Mesenchymal stem cell (in vitro differentiated cells and primary cell): ENCODE data around the gene OSBPL9.

Source experiments
- DNase-seq: peaks from one replicate; pipeline ENCODE4 v3.0.0-alpha.2; 2013
- H2AFZ ChIP-seq: one replicate; pipeline ENCODE4 v1.6.1; 2013; ENCODE audit warnings: low read depth, mild to moderate bottlenecking, control low read depth, inconsistent platforms, low read length, moderate library complexity
- H2AK5ac ChIP-seq: 2 replicates; pipeline ENCODE4 v1.6.1; 2013; ENCODE audit warnings: low read length, moderate library complexity, mild to moderate bottlenecking, inconsistent platforms; ENCODE audit not compliant: severe bottlenecking
- H2BK120ac ChIP-seq: one replicate; pipeline ENCODE4 v1.6.1; 2013; ENCODE audit warnings: low read depth, mild to moderate bottlenecking, inconsistent platforms, low read length, moderate library complexity
- H2BK12ac ChIP-seq, 2 experiments: one replicate each; pipeline ENCODE4 v1.6.1; 2013; ENCODE audit warnings: inconsistent platforms in 2 of 2, low read length in 2 of 2, mild to moderate bottlenecking in 2 of 2, moderate library complexity in 2 of 2, control low read depth in 1 of 2
- H2BK15ac ChIP-seq: one replicate; pipeline ENCODE4 v1.6.1; 2013; ENCODE audit warnings: mild to moderate bottlenecking, low read depth, inconsistent platforms; ENCODE audit not compliant: poor library complexity, severe bottlenecking
- H2BK5ac ChIP-seq: 2 replicates; pipeline ENCODE4 v1.6.1; 2013; ENCODE audit warnings: low read depth, mild to moderate bottlenecking, low read length, control low read depth, inconsistent platforms; ENCODE audit not compliant: poor library complexity, severe bottlenecking
- H3K14ac ChIP-seq, 2 experiments: one replicate each; pipeline ENCODE4 v1.6.1; 2013; ENCODE audit warnings: inconsistent platforms in 2 of 2, low read length in 2 of 2, control low read depth in 1 of 2, mild to moderate bottlenecking in 1 of 2, moderate library complexity in 1 of 2
- H3K18ac ChIP-seq, 2 experiments: one replicate each; pipeline ENCODE4 v1.6.1; 2013; ENCODE audit warnings: inconsistent platforms in 2 of 2, low read length in 2 of 2, control low read depth in 1 of 2, low read depth in 1 of 2, mild to moderate bottlenecking in 1 of 2
- H3K23ac ChIP-seq, 2 experiments: one replicate each; pipeline ENCODE4 v1.6.1; 2013; ENCODE audit warnings: inconsistent platforms in 2 of 2, low read length in 2 of 2, mild to moderate bottlenecking in 2 of 2, moderate library complexity in 2 of 2, control low read depth in 1 of 2
- H3K27ac ChIP-seq: 2 replicates; pipeline ENCODE4 v1.5.1; 2013; ENCODE audit warnings: mild to moderate bottlenecking, moderate library complexity, low read length, control low read depth, inconsistent platforms; ENCODE audit not compliant: poor library complexity, severe bottlenecking
- H3K27me3 ChIP-seq, 2 experiments: 2 replicates each; pipeline versions ENCODE4 v1.6.1 to v1.7.0; 2013; ENCODE audit warnings: low read length in 2 of 2, mild to moderate bottlenecking in 2 of 2, moderate library complexity in 2 of 2, control low read depth in 1 of 2, inconsistent platforms in 1 of 2; ENCODE audit not compliant: control insufficient read depth in 1 of 2, insufficient read depth in 1 of 2
- H3K36me3 ChIP-seq, 2 experiments: 2 replicates each; pipeline versions ENCODE4 v1.6.1 to v1.7.0; 2013; ENCODE audit warnings: low read length in 2 of 2, control low read depth in 1 of 2, inconsistent platforms in 1 of 2, low read depth in 1 of 2, mild to moderate bottlenecking in 1 of 2; ENCODE audit not compliant: insufficient read depth in 2 of 2, control insufficient read depth in 1 of 2
- H3K4ac ChIP-seq, 2 experiments: one replicate each; pipeline ENCODE4 v1.6.1; 2013; ENCODE audit warnings: inconsistent platforms in 2 of 2, low read length in 2 of 2, mild to moderate bottlenecking in 2 of 2, moderate library complexity in 2 of 2, control low read depth in 1 of 2, low read depth in 1 of 2
- H3K4me1 ChIP-seq: 2 replicates; pipeline ENCODE4 v1.6.1; 2013; ENCODE audit warnings: low read depth, low read length, control low read depth; ENCODE audit not compliant: control insufficient read depth, insufficient read depth
- H3K4me2 ChIP-seq: 2 replicates; pipeline ENCODE4 v1.6.1; 2013; ENCODE audit warnings: low read length, mild to moderate bottlenecking, inconsistent platforms; ENCODE audit not compliant: poor library complexity, severe bottlenecking
- H3K4me3 ChIP-seq, 2 experiments: 2 replicates each; pipeline versions ENCODE4 v1.5.1 to v1.7.0; 2013; ENCODE audit warnings: low read length in 2 of 2, mild to moderate bottlenecking in 2 of 2, control low read depth in 1 of 2, low read depth in 1 of 2; ENCODE audit not compliant: insufficient read depth in 1 of 2
- H3K79me1 ChIP-seq: replicated peaks from 2 replicates; pipeline ENCODE4 v1.6.1; 2013; ENCODE audit warnings: mild to moderate bottlenecking, control low read depth, low read length, inconsistent platforms; ENCODE audit not compliant: poor library complexity, severe bottlenecking
- H3K9ac ChIP-seq: 2 replicates; pipeline ENCODE4 v1.7.0; 2013; ENCODE audit warnings: mild to moderate bottlenecking, low read length, moderate library complexity
- H3K9me3 ChIP-seq: 2 replicates; pipeline ENCODE4 v1.7.0; 2013; ENCODE audit warnings: mild to moderate bottlenecking, low read length; ENCODE audit not compliant: control insufficient read depth
- H4K8ac ChIP-seq: one replicate; pipeline ENCODE4 v1.6.1; 2013; ENCODE audit warnings: inconsistent platforms, mild to moderate bottlenecking, low read length, moderate library complexity
- H4K91ac ChIP-seq: one replicate; pipeline ENCODE4 v1.6.1; 2013; ENCODE audit warnings: mild to moderate bottlenecking, low read length, inconsistent platforms
- WGBS: methylation state at CpG from one replicate; pipeline ENCODE4 v1.1.7; 2013; ENCODE audit warnings: mixed read lengths; 5-methylcytosine and 5-hydroxymethylcytosine counted together

The OSBPL9 gene

GRCh38 chr1:51664421-51665240 lies 47.7 kb downstream of the OSBPL9 start:
- H4K8ac ChIP-seq, result no peak overlapping the region
- no peak overlapping the region for H3K4me2 ChIP-seq
- H3K4me1 ChIP-seq, result peaks cover 4% of the 10 kb centered on the region
- no peaks in the 10 kb centered on the region for H3K9me3 ChIP-seq
- H3K79me1 ChIP-seq, result peaks cover 15% of the 10 kb centered on the region
- no peak overlapping the region for H2BK12ac ChIP-seq
- H3K4me3 ChIP-seq, result no peak overlapping the region
- WGBS, result 58% methylated on average over 6 of the region's 6 CpGs
- no peak overlapping the region for H2BK5ac ChIP-seq
- H3K36me3 ChIP-seq, result peaks cover 0 to 4% of the 10 kb centered on the region in 2 experiments
- no peak overlapping the region for H3K27ac ChIP-seq
- no peak overlapping the region for H3K14ac ChIP-seq
- H2AFZ ChIP-seq, result no peak overlapping the region
- H3K27me3 ChIP-seq, result no peaks in the 10 kb centered on the region
- no peak overlapping the region for H3K18ac ChIP-seq
- DNase-seq, result peak; percentile 84
- no peak overlapping the region for H3K4ac ChIP-seq
- no peak overlapping the region for H2BK120ac ChIP-seq
- H3K23ac ChIP-seq, result no peak overlapping the region
- H2BK15ac ChIP-seq, result no peak overlapping the region
- no peak overlapping the region for H3K9ac ChIP-seq
- H4K91ac ChIP-seq, result no peak overlapping the region
- H2AK5ac ChIP-seq, result no peak overlapping the region

- Histone ChIP-seq H4K91ac (no peak overlapping the region), H3K14ac (no peak overlapping the region), H2BK12ac (no peak overlapping the region), H2BK120ac (no peak overlapping the region), H3K9me3 (no peaks in the 10 kb centered on the region), H3K9ac (peak overlapping the region; percentile 46), H3K27ac (no peak overlapping the region), H2AK5ac (peak overlapping the region; percentile 91), H3K27me3 (no peaks in the 10 kb centered on the region), H2BK5ac (no peak overlapping the region), H3K79me1 (peaks cover 16% of the 10 kb centered on the region), H3K23ac (no peak overlapping the region), H3K4me3 (no peak overlapping the region), H2BK15ac (no peak overlapping the region), H3K4me2 (no peak overlapping the region), H4K8ac (no peak overlapping the region), H3K4me1 (peaks cover 4% of the 10 kb centered on the region), H3K4ac (no peak overlapping the region), H3K18ac (no peak overlapping the region), H3K36me3 (peaks cover 0 to 7% of the 10 kb centered on the region in 2 experiments), H2AFZ (no peak overlapping the region)
- WGBS, result 93% methylated on average over 2 of the region's 2 CpGs
- no peak for DNase-seq
Observed at GRCh38 chr1:51666478-51666877, 49.6 kb downstream of the OSBPL9 start.

DNA sequence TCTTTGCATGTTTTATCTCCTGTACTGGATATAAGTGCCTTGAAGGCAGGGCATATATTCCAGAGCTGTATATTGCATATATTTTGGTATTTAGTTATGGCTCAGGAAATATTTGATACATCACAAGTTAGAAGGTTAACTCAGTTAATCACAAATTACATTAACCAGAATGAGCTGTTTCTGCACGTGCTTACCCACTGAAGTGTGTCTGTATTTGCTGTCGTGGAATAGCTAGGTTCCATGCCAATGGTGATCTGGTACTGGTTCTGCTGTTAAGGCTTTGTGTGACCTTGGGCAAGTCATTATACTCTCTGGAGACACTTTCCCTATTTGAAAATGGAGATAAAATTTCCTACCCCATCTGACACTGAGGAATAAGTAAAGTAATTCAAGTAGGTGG lies 50.7 kb downstream of the OSBPL9 start:
- DNase-seq, result no peak
- Histone ChIP-seq H2BK120ac (no peak overlapping the region), H2AK5ac (no peak overlapping the region), H3K9me3 (no peaks in the 10 kb centered on the region), H4K91ac (no peak overlapping the region), H3K23ac (no peak overlapping the region), H3K4me1 (peaks cover 4% of the 10 kb centered on the region), H2BK12ac (no peak overlapping the region), H3K14ac (no peak overlapping the region), H3K36me3 (peaks cover 0 to 7% of the 10 kb centered on the region in 2 experiments), H4K8ac (no peak overlapping the region), H3K4me2 (no peak overlapping the region), H3K4me3 (no peak overlapping the region), H3K9ac (no peak overlapping the region), H3K27me3 (no peaks in the 10 kb centered on the region), H3K79me1 (peaks cover 20% of the 10 kb centered on the region), H2BK15ac (no peak overlapping the region), H3K18ac (no peak overlapping the region), H3K27ac (no peak overlapping the region), H2BK5ac (no peak overlapping the region), H3K4ac (no peak overlapping the region), H2AFZ (no peak overlapping the region)
- WGBS, result 100% methylated on average over 2 of the region's 2 CpGs

DNA sequence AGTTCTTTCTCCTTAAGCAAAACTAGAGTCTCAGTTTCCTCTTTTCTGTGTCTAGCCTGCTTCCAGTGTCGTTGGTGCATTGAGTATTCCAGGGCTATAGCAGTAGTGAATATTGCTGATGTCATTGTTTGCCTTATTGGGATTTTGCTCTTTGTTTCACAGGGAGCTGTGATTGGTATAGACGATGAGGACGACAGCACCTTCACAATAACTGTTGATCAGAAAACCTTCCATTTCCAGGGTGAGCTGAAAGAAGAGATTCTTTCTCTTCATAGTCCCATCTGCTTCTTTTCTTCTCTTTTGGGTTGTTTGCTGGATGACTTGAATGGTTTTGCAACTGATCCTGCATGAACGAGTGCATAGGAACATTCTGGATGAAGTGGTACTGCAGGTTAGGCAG lies 52.4 kb downstream of the OSBPL9 start:
- Histone ChIP-seq H2AFZ (no peak overlapping the region), H2AK5ac (peak overlapping the region; percentile 9), H3K18ac (no peak overlapping the region), H3K27ac (no peak overlapping the region), H3K4me2 (no peak overlapping the region), H3K79me1 (peaks cover 24% of the 10 kb centered on the region), H4K8ac (no peak overlapping the region), H3K4me1 (peaks cover 3% of the 10 kb centered on the region), H4K91ac (no peak overlapping the region), H3K27me3 (no peaks in the 10 kb centered on the region), H3K9me3 (no peaks in the 10 kb centered on the region), H2BK120ac (no peak overlapping the region), H3K4ac (no peak overlapping the region), H2BK12ac (peak overlapping the region in 1 of 2 experiments; percentile 47), H3K36me3 (peaks cover 0 to 7% of the 10 kb centered on the region in 2 experiments), H3K9ac (no peak overlapping the region), H2BK15ac (no peak overlapping the region), H3K23ac (no peak overlapping the region), H3K14ac (no peak overlapping the region), H3K4me3 (no peak overlapping the region), H2BK5ac (no peak overlapping the region)
- 66% methylated on average over 2 of the region's 4 CpGs for WGBS
- no peak for DNase-seq
